GM23248 (cell line): ENCODE results near the gene SRP9. TPM values are rescaled to one million over a fixed set of nuclear protein-coding genes. Genes with fewer than 3 reads are reported as not detected.

ENCODE experiments used
- DNase-seq: peaks from one replicate; pipeline ENCODE4 v3.0.0-alpha.2; 2015
- H2AFZ ChIP-seq: fragments of 200-600 bp; sonication (generic); 2 replicates; pipeline ENCODE4 v1.6.1; 2016; ENCODE audit warnings: antibody characterized with exemption
- H3F3A ChIP-seq: fragments of 200-600 bp; sonication (generic); 2 replicates; pipeline ENCODE4 v1.6.1; 2016; ENCODE audit warnings: mild to moderate bottlenecking, antibody characterized with exemption, mixed run types; ENCODE audit not compliant: insufficient read depth
- H3K27ac ChIP-seq: fragments of 200-600 bp; sonication (generic); 2 replicates; pipeline ENCODE4 v1.5.1; 2016; ENCODE audit warnings: mild to moderate bottlenecking
- H3K27me3 ChIP-seq: fragments of 200-600 bp; sonication (generic); replicated peaks from 2 replicates; pipeline ENCODE4 v1.6.1; 2016; ENCODE audit warnings: mild to moderate bottlenecking; ENCODE audit not compliant: insufficient read depth
- H3K36me3 ChIP-seq: fragments of 200-600 bp; sonication (generic); 2 replicates; pipeline ENCODE4 v1.6.1; 2016; ENCODE audit warnings: low read depth, mild to moderate bottlenecking
- H3K4me1 ChIP-seq: fragments of 200-600 bp; sonication (generic); 2 replicates; pipeline ENCODE4 v1.6.1; 2016; ENCODE audit warnings: mild to moderate bottlenecking; ENCODE audit not compliant: insufficient read depth
- H3K4me2 ChIP-seq: fragments of 200-600 bp; sonication (generic); one replicate; pipeline ENCODE4 v1.6.1; 2016; ENCODE audit warnings: mild to moderate bottlenecking; ENCODE audit not compliant: unreplicated experiment
- H3K4me3 ChIP-seq: fragments of 200-600 bp; sonication (generic); 2 replicates; pipeline ENCODE4 v1.5.1; 2016; ENCODE audit warnings: mild to moderate bottlenecking
- H3K79me2 ChIP-seq: fragments of 200-600 bp; sonication (generic); 2 replicates; pipeline ENCODE4 v1.6.1; 2016; ENCODE audit warnings: mild to moderate bottlenecking; ENCODE audit not compliant: insufficient read depth
- H3K9ac ChIP-seq: fragments of 200-600 bp; sonication (generic); 2 replicates; pipeline ENCODE4 v1.6.1; 2016; ENCODE audit warnings: mild to moderate bottlenecking
- H3K9me2 ChIP-seq: fragments of 200-600 bp; sonication (generic); 2 replicates; pipeline ENCODE4 v1.6.1; 2016; ENCODE audit warnings: mixed run types, mild to moderate bottlenecking, moderate library complexity; ENCODE audit not compliant: insufficient read depth
- H3K9me3 ChIP-seq: fragments of 200-600 bp; sonication (generic); one replicate; pipeline ENCODE4 v1.6.1; 2017; ENCODE audit warnings: low read depth
- H4K20me1 ChIP-seq: fragments of 200-600 bp; sonication (generic); 2 replicates; pipeline ENCODE4 v1.6.0; 2016; ENCODE audit not compliant: insufficient read depth
- EZH2 ChIP-seq: fragments of 200-600 bp; sonication (generic); IDR thresholded peaks from 2 replicates; pipeline ENCODE4 v1.6.1; 2018; ENCODE audit warnings: antibody characterized with exemption, mild to moderate bottlenecking; ENCODE audit not compliant: insufficient read depth, poor library complexity, severe bottlenecking
- EZH2phosphoT487 ChIP-seq: fragments of 200-600 bp; sonication (generic); IDR thresholded peaks from 2 replicates; pipeline ENCODE4 v1.6.1; 2018; ENCODE audit warnings: antibody characterized with exemption, moderate library complexity, mild to moderate bottlenecking, low read depth; ENCODE audit not compliant: insufficient read depth
- WGBS, 2 experiments: methylation state at CpG; one replicate each; pipeline ENCODE4 v1.1.6; 2015 to 2017; ENCODE audit warnings: low lambda C conversion rate in 2 of 2, low coverage in 1 of 2; ENCODE audit errors: missing lambda C conversion rate in 2 of 2; 5-methylcytosine and 5-hydroxymethylcytosine counted together
- in situ Hi-C: fragments of 300-500 bp; cut with MboI; formaldehyde crosslinking; loops from 2 replicates; pipeline ENCODE4 v1.15.0; 2020
- polyA plus RNA-seq: library from polyadenylated mRNA; unstranded; fragments of >200 nt; fragmentation: Nextera tagmentation; extraction: Ambion mirVana; gene quantifications from 2 replicates; pipeline ENCODE4 v1.2.1, GENCODE V29; 2016
- total RNA-seq: library from RNA; depleted of rRNA; stranded (reverse); fragments of >200 nt; shearing (Covaris generic); gene quantifications from 2 replicates; pipeline ENCODE4 v1.2.3, GENCODE V29; 2014

The SRP9 gene
- total and polyA plus RNA-seq, 2 experiments from 2014 or later: 321 to 415 TPM

DNA sequence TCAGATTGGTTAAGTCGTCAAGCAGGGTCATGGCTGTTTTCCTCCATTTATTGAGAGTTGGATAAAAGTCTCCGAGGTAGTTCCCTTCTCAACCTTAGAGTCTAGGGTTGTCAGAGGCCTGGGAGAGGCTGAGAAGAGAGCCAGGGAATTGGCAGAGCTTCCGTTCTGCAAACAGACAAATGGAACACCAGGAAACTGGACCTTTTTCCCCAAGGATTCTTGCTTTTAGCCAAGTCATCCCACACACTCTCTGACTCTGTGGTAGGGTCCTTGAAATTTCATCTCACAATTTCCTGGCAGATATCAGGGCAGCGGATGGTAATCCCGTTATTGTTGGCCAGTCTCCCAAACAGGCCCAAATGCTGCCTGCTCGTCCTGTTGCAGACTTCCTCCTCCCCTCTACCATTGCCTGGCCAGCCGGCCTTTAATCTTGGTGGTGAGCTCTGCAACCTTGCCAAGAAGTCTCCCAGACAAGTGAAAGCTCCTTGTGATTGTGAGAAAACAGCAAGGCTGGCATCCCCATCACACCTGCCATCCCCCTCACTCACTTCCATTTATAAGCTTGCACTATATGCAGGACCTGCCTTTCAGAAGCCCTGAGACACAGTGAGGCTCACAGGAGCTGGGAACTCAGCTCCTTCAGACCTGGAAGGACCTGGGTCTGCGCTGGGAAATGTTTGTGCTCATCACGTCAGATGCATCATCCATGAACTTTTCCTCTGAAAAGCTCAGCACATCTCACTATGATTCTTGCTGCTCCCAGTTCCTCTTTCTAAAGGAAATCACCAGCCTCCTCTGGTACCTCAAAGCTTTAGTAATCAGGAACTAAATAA lies 13.7 kb upstream of the SRP9 start:
- peak; percentile 49 for DNase-seq
- peak overlapping the region; percentile 19 for H3K4me2 ChIP-seq
- H3K27ac ChIP-seq: peak overlapping the region; percentile 39
- in situ Hi-C loops: no loop called here
- H3K4me3 ChIP-seq: no peak overlapping the region
- peaks cover 55% of the 10 kb centered on the region for H3F3A ChIP-seq
- H3K4me1 ChIP-seq: peaks cover 63% of the 10 kb centered on the region
- no peaks in the 10 kb centered on the region for H3K27me3 ChIP-seq
- H3K9me2 ChIP-seq: no peaks in the 10 kb centered on the region
- H3K36me3 ChIP-seq: no peaks in the 10 kb centered on the region
- H3K9ac ChIP-seq: peak overlapping the region; percentile 29; the same call in 1 of the 2 replicates
- H4K20me1 ChIP-seq: no peaks in the 10 kb centered on the region
- H3K79me2 ChIP-seq: no peaks in the 10 kb centered on the region
- TF ChIP-seq EZH2 (no peak), EZH2phosphoT487 (no peak)
- 28 to 36% methylated on average over 9 of the region's 9 CpGs for WGBS, 2 experiments
- no peaks in the 10 kb centered on the region for H3K9me3 ChIP-seq
- H2AFZ ChIP-seq: peak overlapping the region; percentile 51

DNA sequence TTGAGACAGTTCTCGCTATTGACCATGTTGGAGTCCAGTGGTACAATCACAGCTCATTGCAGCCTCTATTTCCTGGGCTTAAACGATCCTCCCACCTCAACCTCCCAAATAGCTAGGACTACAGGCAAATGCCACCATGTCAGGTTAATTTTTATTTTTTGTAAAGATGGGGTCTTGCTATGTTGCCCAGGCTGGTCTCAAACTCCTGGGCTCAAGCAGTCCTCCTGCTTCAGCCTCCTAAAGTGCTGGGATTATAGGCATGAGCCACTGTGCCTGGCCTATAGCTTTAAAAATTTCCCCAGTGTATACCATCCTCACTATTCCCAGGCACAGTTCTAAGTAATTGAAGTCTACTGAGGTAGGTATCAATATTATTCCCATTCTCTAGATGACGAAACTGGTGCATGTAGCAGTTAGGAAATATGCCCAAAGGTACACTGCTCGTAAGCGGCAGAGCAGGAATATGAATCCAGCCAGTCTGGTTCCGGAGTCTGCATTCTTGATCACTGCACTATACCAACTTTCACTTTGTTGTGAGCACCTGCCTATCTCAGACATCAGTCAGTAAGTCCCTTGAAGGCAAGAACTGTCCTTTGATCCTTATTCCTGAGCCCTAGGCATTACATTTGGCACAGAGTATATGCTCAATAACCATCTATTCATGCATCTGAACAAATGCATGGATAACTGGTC lies 11.5 kb upstream of the SRP9 start:
- Histone ChIP-seq H3F3A (peaks cover 55% of the 10 kb centered on the region), H4K20me1 (no peaks in the 10 kb centered on the region), H3K9me2 (no peaks in the 10 kb centered on the region), H2AFZ (no peak overlapping the region), H3K36me3 (no peaks in the 10 kb centered on the region), H3K79me2 (no peaks in the 10 kb centered on the region), H3K9ac (peak overlapping the region; percentile 72), H3K27me3 (no peaks in the 10 kb centered on the region), H3K9me3 (no peaks in the 10 kb centered on the region), H3K4me3 (peak overlapping the region; percentile 56), H3K4me2 (peak overlapping the region; percentile 84), H3K4me1 (peaks cover 62% of the 10 kb centered on the region), H3K27ac (peak overlapping the region; percentile 87)
- no peak for TF ChIP-seq EZH2phosphoT487
- no peak for TF ChIP-seq EZH2
- no peak for DNase-seq
- in situ Hi-C loops: no loop called here
- 96 to 99% methylated on average over 6 of the region's 6 CpGs for WGBS, 2 experiments

DNA sequence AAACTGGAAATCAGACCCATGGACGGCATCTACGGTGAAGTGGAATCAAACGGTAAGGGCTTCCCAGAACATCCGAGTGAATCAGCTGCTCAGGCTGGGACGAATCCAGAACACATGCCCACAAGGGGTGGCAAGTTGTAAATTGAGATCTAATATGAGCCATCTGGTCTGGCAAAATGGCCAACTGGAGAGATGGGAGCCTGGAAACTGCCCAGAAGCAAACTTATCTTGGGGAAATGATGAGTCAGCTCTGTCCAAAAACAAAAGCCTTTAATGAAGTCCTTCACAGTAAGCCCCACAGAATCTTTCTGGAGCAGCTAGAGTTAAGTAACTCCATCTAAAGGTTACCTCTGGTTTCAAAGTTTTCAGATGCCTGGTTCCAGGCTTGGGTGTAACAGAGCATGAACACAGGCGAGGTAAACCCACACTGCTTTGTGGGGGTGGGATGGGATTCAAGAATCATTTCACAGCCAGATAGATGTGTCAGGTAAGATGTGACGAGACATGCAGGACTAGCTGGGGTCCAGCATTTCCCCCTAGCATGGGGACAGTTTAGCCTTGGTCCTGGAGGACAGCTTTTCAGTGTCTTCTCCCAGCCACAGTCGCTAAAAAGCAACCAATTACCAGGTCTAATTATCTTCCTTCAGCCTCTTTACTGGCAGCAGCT lies 10.5 kb upstream of the SRP9 start:
- Histone ChIP-seq H4K20me1 (no peaks in the 10 kb centered on the region), H3K27ac (peak overlapping the region; percentile 87), H3F3A (peaks cover 45% of the 10 kb centered on the region), H3K4me3 (peak overlapping the region; percentile 56), H3K79me2 (no peaks in the 10 kb centered on the region), H3K36me3 (no peaks in the 10 kb centered on the region), H3K4me1 (peaks cover 55% of the 10 kb centered on the region), H3K9ac (peak overlapping the region; percentile 72), H3K27me3 (no peaks in the 10 kb centered on the region), H3K4me2 (peak overlapping the region; percentile 84), H3K9me3 (no peaks in the 10 kb centered on the region), H2AFZ (peak overlapping the region; percentile 62), H3K9me2 (no peaks in the 10 kb centered on the region)
- DNase-seq: peak; percentile 97
- in situ Hi-C loops: no loop called here
- TF ChIP-seq EZH2 (no peak), EZH2phosphoT487 (0 out of 2 replicates have a peak, but pooled peaks have one; percentile 50)
- WGBS, 2 experiments: 0 to 4% methylated on average over 8 of the region's 8 CpGs
